Measurements from ENCODE around the gene COPA.

The COPA gene

DNA sequence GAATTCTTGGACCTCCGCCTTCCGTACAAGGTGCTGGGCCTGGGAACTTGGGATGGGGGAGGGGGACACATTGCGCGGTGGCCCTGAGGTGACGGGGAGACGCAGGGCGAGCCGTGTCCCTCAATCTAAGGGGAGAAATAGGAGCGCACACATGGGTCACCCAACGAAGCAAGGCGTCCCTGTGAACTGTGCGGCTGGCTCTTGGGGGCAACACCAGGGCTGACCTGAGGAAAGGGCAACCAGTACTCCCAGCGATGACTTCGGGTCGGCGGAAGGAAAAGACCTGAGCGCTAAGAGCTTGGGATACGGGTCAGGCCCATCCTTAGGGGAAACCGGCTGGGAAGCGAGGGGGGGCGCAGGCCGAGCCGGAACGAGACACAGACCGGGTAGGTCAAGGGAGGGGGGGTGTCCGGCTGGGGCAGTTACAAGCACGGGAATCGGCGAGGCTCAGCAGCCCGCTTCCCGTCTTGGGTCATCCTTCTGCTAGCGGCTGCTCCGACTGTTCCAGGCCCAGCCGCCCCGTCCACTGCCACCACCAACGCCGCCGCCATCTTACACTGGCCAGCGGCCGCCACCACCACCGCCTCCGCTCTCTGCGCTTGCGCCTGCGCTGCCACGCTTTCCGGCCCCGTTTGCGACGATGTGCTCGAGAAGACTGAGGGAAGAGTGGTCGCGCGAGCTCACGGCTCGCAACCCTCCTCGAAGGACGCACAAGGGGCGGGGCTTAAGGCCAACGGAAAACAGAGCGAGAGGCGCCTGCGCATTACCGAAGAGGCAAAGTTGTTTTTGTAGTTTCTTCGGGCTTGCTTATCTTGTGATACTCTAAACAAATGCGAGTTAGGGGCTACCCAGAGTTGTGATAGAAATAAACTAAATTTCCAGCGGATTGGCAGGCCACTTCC, 80.9 kb downstream of the COPA start, which contains the start of gene DCAF8:
DCAF8 (minus strand) TSS at position 657 of the 902 bp plus-strand sequence. CDS start 18,541 bp downstream, outside the sequence.
- peak; percentile 96 for DNase-seq

DNA sequence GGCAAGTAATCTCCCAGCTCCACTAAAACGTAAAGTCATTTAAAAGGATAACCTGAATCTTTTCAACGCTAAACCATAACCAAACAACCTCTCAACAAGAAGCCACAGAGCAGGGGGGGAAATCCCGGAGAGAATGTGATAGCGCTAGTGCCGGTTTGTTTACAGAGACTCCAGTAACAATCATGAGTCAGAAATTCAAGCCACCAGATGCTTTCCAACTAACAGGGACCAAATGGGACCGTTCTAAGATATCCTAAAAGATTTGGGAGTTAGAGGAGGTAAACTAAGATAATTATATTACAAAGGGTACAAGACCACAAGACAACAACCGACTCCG, 81.5 kb downstream of the COPA start:
- DNase-seq, result peak; percentile 48

DNA sequence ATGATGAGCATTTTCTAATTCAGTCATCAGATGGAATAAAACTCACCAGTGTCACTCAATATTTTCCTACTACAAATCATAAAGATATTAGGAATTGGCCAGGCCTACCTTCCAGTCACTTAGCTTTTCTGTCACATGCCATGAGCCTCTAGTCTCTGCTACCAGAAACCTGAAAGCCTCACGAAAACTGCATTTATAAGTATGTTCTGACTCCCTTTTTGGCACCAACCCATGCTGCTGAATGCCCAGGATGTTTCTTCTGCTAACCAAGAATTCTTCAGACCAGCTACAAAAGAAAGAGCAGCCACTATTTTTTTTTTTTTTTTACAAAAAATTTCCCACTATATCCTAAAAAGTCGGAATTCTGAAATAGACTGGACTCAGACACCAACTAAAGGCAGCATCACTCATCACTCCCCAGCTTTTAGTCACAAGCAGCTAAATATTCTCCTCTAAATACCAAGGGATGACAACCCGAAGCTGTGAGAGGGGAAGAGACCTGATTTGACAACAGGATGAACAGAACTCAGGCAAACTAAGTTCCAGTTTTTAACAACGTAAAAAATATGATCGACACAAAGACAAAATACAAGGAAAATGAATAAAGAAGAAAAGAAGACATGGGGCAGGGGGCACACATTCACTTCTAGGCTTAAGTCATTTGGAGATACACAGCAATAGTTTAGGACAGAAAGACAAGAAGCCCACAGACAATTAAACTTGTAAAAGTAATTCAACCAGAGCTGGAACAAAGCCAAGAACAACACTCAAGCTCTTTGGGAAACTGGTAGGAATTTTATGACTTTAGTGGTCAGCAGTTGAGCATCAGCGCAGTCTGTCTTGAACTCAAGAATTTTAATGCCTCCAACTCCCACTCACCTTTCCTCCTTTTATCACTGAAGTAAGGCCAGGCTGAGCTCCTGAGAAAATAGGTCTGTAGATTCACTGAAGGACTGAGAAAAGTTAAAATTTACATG, 82.4 kb downstream of the COPA start:
- peak; percentile 11 for DNase-seq

DNA sequence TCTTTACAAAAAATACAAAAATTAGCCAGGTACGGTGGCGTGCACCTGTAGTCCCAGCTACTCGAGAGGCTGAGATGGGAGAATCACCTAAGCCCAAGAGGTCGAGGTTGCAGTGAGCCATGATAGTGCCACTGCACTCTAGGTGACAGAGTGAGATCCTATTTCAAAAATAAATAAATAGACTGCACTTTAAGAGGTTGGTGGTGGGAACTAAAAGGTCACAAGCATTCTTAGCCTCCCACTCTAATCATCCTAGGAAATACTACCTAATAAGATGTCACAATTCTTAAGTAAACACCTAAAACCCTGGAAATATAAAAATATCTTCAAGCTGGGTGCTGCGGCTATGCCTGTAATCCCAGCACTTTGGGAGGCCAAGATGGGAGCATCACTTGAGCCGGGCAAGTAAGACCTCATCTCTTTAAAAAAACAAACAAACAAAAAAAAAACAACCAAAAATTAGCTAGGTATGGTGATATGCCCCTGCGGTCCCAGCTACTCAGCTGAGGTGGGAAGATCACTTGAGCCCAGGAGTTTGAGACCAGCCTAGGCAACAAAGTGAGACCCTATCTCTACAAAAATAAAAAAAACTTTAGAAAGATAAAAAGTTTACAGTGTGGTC, 84.8 kb downstream of the COPA start:
- no peak for DNase-seq

DNA sequence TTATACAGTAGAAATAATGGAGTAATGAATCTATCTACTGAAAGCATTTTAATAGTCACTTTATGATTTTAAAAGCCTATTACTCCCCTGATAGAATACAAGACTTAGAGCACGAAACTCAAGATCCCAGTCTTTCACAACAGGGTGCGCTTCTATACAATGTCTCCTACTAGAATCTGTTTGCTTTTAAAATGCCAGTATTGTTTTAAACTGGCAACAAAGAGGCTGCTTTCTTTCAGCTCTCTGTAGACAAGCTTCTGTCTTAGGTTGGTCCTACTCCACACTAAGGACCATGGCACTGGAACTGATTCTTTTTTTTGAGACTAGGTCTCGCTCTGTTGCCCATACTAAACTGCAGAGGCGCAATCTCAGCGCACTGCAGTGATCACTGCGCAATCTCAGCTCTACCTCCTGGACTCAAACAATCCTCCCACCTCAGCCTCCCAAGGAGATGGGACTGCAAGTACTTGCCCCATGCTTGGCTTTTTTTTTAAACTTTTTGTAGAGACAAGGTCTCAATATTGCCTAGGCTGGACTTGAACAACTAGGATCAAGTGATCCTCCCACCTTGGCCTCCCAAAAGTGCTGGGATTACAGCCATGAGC, 85.5 kb downstream of the COPA start:
- DNase-seq, result no peak

DNA sequence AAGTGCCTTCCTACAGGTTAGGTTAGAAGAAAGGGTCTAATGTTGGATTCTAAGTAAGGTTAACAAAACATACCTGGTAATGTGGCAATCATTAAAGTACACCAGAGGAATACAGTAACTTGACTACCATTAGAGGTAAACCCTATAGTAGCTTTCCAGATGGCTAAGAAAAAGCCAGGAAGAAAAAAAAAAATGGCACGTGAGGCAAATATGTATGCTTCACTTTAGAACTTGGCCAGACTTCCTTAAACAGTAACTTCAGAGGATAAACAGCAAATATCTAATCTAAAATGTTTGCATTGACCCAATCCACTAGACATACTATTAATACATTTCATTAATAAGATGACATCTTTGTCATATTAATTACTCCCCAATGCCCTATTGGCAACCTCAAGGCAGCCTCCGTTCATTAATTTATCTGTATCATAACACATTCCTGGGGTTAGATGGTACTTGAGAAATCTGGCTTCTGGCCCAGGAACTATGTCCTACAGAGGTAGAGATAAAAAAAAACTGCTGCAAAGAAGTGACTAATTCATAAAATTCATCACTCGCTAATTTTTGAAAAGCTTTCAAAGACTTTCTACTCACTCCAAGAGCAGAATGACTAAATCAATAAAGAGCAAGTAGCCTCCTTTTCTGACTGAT, 86.5 kb downstream of the COPA start:
- peak; percentile 30 for DNase-seq

DNA sequence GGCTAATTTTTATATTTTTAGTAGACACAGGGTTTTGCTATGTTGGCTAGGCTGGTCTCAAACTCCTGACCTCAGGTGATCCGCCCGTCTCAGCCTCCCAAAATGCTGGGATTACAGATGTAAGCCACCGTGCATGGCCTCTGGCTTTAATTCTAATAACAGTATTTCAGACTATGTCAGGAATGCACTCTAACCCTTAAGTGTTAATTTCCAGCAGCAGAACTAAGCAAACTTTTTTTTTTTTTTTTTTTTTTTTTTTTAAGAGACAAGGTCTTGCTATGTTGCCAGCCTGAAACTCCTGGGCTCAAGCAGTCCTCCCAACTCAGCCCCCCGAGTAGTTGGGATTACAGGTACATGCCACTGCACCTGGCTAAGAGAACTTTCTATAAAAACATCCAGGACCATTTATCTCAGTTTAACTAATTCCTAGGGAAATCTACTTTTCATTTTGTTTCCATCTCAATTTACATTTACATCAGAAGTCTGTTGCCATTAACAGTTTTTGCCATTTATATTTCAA, 87.2 kb downstream of the COPA start:
- no peak for DNase-seq

DNA sequence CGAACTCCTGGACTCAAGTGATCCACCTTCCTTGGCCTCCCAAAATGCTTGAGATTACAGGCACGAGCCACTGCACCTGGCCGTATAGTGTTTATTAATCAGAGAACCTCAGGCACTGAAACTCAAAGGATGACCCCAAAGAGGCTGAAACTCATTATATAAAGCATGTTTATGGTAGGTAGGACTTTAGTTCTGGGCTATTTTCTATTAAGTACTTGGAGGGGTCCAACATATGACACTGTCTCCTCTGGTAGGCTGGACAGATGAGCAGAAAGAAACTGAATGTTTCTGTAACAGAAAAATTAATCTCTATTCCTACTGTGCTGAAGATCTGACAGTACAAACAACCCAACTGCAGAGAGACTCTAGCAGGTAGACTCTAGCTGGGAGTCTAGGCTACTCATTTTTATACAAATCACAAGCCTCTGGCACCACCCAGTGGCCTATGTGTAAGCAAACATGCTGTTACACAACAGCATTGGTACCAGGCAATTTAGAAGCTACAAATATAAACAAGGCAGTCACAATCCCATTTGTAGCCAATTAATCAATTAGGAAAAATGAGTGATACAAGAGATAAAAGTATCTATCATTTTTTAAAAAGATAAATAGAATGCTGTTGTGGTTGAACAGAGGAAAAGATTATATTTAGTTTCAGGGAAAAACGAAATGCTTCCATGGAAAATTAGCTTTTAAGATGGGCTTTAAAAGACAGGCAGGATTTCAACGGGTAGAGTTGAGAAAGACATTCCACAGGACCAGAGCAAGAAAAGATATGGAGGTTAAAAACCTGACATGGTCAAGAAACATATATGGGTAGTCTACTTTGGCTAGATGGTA, 91.1 kb downstream of the COPA start:
- DNase-seq, result peak; percentile 43

DNA sequence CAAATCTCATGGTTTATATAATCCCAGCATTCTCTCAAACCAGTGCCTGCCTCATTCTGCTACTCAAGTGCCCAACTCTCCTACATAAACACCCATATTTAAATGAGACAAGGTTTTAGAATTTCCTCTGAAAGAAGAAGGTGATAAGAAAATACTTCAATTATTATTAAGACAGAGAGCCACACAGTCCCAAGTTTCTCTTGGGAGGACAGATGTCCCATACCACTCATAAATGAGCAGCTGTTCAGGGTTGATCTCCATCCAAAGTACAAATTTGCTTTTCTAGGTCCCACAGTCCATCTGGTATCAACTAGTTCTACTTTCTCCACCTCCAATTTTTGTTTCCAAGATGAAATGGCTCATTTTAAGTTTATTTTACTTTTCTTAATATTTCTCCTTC, 92.0 kb downstream of the COPA start:
- no peak for DNase-seq

DNA sequence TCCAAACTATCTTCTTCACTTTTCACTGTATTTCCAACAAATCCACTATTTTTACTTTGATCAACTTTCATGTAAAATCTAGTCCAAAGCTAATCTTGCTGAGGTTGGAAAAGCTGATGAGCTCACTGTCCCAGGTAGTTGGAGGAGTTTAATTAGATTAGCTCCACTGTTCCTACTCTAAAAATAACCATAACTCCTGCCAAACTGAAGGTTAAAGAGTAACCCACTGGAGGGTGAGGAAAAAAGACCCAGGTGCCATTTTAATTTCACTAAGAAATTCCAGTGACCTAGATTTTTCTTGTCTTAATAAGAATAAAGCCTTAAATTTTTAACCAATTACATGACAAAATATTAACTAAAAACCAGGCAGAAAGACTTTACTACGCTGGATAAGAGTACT, 96.0 kb downstream of the COPA start:
- DNase-seq, result no peak

DNA sequence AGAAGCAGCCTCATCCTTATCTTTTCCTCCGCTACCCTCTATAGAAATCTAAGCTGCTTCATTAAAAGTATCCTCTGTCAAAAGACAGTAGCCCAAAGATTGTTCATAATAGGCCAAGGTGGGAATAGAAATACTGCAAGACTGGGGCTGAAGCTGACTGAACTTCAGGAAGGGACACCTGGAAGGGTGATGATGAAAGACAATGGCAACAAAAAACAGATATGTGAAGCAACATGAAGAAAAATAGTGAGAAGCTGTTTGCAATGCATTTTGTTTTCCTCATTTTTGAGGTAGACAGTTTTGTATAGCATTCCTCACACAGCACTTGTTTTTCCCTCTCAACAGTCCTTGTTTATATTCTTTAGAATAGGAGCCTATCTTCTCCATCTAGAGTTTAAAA, 97.6 kb downstream of the COPA start:
- DNase-seq, result no peak

DNA sequence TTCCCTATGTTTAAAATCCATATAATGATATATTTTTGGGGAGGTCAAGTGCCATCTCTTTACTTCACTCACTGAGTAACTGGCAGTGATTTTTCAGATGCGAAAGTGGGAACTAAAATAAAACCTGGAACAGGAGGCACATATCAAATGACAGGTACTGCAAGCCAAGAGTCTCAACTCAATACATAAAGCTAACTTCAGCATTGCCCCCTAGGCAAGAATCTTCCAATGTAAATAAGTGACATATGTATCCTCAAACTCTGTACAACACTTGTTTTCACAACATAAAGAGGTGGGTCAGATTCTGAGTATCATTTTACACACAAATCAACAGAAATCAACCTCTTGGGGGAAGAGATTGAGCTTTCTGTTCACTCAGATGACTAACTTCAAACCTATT, 98.8 kb downstream of the COPA start:
- DNase-seq, result no peak

DNA sequence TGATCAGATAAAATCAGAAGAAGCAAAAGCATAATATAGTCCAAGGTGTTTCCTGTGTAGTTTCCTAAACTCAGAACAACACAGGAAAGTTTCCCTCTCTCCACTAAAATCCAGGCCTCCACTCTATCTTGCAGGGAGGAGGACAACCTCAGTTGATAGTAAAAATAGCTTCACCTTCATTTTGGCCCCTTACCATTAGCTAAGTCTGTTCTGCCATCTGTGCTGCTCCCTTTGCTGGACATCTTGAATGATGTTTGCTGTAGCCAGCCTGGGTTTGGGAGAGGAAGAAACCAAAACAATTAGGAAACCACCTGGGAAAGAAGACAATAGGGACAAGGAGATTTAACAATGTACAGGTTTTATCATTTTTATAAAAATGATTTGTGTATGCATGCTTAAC, 99.3 kb downstream of the COPA start:
- DNase-seq, result no peak

DNA sequence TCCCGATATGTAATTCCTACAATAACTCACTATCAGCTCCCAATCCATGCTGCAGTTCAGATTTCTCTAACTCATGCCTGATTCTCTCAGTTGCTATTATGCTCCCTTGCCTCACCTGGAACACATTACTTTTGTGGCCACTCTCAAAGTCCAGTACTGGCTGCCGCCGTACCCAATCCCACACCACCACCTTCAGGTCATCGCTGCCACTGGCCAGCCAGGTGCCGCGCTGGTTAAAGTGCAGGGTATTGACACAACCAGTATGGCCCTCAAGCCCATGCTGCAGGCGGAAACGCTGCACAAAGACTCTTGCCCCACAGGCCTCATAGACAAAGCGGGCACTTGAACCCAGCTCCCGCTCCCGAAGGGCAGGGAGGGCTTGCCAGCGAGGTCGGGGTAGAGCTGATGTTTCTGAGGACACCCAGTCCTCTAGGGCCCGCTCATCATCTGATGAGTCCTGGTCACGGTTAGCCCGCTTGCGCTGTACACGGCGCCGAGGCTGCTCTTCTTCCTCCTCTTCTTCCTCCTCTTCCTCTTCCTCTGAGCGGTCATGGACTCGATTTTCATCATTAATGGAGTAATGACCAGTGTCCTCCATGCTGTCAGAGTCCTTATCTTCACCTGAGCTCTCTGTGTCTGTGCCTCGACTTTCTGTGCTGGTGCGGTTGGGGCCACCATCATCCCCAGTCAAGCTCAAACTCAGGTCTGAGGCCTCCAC, 103.3 kb downstream of the COPA start:
- no peak for DNase-seq

Data from NCI-H2029 (cell line).